Liver (tissue), 9 donors: ENCODE data around the gene DPP6. TPM values are rescaled to one million over a fixed set of nuclear protein-coding genes. Genes with fewer than 3 reads are reported as not detected.

ENCODE experiments used
- DNase-seq: peaks from one replicate; pipeline ENCODE4 v3.0.0-alpha.2; 2017; ENCODE audit warnings: low spot score
- H3K27ac ChIP-seq, 2 donors: one replicate each; pipeline ENCODE4 v1.7.0; 2013; ENCODE audit warnings: inconsistent platforms in 2 of 2, low read length in 2 of 2, control low read depth in 1 of 2, low read depth in 1 of 2, mild to moderate bottlenecking in 1 of 2
- H3K27me3 ChIP-seq, 4 donors: one replicate each; pipeline versions ENCODE4 v1.6.1 to v1.7.0; 2013; ENCODE audit warnings: low read length in 3 of 4, inconsistent platforms in 1 of 4, mild to moderate bottlenecking in 1 of 4, moderate library complexity in 1 of 4; ENCODE audit not compliant: control insufficient read depth in 4 of 4, insufficient read depth in 4 of 4
- H3K36me3 ChIP-seq, 4 donors: one replicate each; pipeline versions ENCODE4 v1.6.1 to v1.7.0; 2013; ENCODE audit warnings: low read length in 3 of 4, mild to moderate bottlenecking in 3 of 4, low read depth in 1 of 4, moderate library complexity in 1 of 4; ENCODE audit not compliant: control insufficient read depth in 4 of 4, insufficient read depth in 3 of 4
- H3K4me1 ChIP-seq, 4 donors: one replicate each; pipeline versions ENCODE4 v1.6.1 to v1.7.0; 2013; ENCODE audit warnings: low read length in 3 of 4, mild to moderate bottlenecking in 3 of 4, moderate library complexity in 1 of 4; ENCODE audit not compliant: control insufficient read depth in 4 of 4, insufficient read depth in 4 of 4
- H3K4me3 ChIP-seq, 3 donors: one replicate each; pipeline versions ENCODE4 v1.6.1 to v1.7.0; 2013; ENCODE audit warnings: low read length in 3 of 3, control low read depth in 1 of 3, low read depth in 1 of 3, mild to moderate bottlenecking in 1 of 3
- H3K9ac ChIP-seq, 2 donors: one replicate each; pipeline ENCODE4 v1.7.0; 2013; ENCODE audit warnings: low read length in 2 of 2, mild to moderate bottlenecking in 2 of 2, moderate library complexity in 2 of 2, control low read depth in 1 of 2, low read depth in 1 of 2
- H3K9me3 ChIP-seq, 4 donors: one replicate each; pipeline versions ENCODE4 v1.6.1 to v1.7.0; 2013; ENCODE audit warnings: low read length in 3 of 4; ENCODE audit not compliant: control insufficient read depth in 4 of 4
- EGR1 ChIP-seq, 2 donors: IDR thresholded peaks; 2 replicates each; pipeline ENCODE4 v1.6.1; 2016 to 2018; ENCODE audit warnings: antibody characterized with exemption in 2 of 2, low read depth in 2 of 2
- FOXA2 ChIP-seq: IDR thresholded peaks from 2 replicates; pipeline ENCODE4 v1.6.1; 2016; ENCODE audit warnings: antibody characterized with exemption
- GABPA ChIP-seq, 2 donors: IDR thresholded peaks in 1 of 2; conservative IDR thresholded peaks in 1 of 2; 2 replicates each; pipeline ENCODE4 v1.6.1; 2016; ENCODE audit warnings: antibody characterized with exemption in 2 of 2, mild to moderate bottlenecking in 1 of 2, moderate library complexity in 1 of 2
- HNF4A ChIP-seq, 2 donors: conservative IDR thresholded peaks; 2 replicates each; pipeline ENCODE4 v1.6.1; 2016; ENCODE audit warnings: antibody characterized with exemption in 2 of 2, mild to moderate bottlenecking in 2 of 2
- HNF4G ChIP-seq: IDR thresholded peaks from 2 replicates; pipeline ENCODE4 v1.6.1; 2016; ENCODE audit warnings: antibody characterized with exemption
- JUND ChIP-seq, 2 donors: IDR thresholded peaks; 2 replicates each; pipeline ENCODE4 v1.6.1; 2016; ENCODE audit warnings: antibody characterized with exemption in 2 of 2
- NR2F2 ChIP-seq: IDR thresholded peaks from 2 replicates; pipeline ENCODE4 v1.6.1; 2016; ENCODE audit warnings: antibody characterized with exemption
- RAD21 ChIP-seq, 2 donors: IDR thresholded peaks; 2 replicates each; pipeline ENCODE4 v1.6.1; 2016; ENCODE audit warnings: antibody characterized with exemption in 2 of 2, mild to moderate bottlenecking in 2 of 2
- RXRA ChIP-seq, 2 donors: IDR thresholded peaks; 2 replicates each; pipeline ENCODE4 v1.6.1; 2017 to 2018; ENCODE audit warnings: antibody characterized with exemption in 2 of 2, mild to moderate bottlenecking in 1 of 2
- SP1 ChIP-seq: IDR thresholded peaks from 2 replicates; pipeline ENCODE4 v1.6.1; 2018; ENCODE audit warnings: antibody characterized with exemption, mild to moderate bottlenecking
- TAF1 ChIP-seq: conservative IDR thresholded peaks from 2 replicates; pipeline ENCODE4 v1.6.1; 2016; ENCODE audit warnings: antibody characterized with exemption, mild to moderate bottlenecking
- YY1 ChIP-seq: IDR thresholded peaks from 2 replicates; pipeline ENCODE4 v1.6.1; 2016; ENCODE audit warnings: antibody characterized with exemption, mild to moderate bottlenecking
- WGBS: extraction: QIAGEN DNeasy Blood & Tissue Kit; methylation state at CpG from one replicate; pipeline ENCODE4 v1.1.7; 2013; 5-methylcytosine and 5-hydroxymethylcytosine counted together
- polyA plus RNA-seq, 2 donors: library from polyadenylated mRNA; stranded (reverse) in 1 of 2; unstranded in 1 of 2; fragments of 200-250 nt in 1 of 2; fragments of >200 nt in 1 of 2; fragmentation: Nextera tagmentation in 1 of 2; extraction: Ambion mirVana in 1 of 2; gene quantifications; one replicate each; pipeline versions ENCODE4 v1.2.1 to v1.2.3, GENCODE V29; 2013 to 2015
- total RNA-seq, 2 donors: library from RNA; depleted of rRNA; stranded (reverse); fragments of >200 nt; gene quantifications; one replicate each; pipeline ENCODE4 v1.2.3, GENCODE V29; 2014
- TF ChIP-seq, protein P1 (sequence below): IDR thresholded peaks from 2 replicates; pipeline ENCODE4 v1.6.1; 2016; ENCODE audit warnings: antibody characterized with exemption
- TF ChIP-seq, protein P2 (sequence below): IDR thresholded peaks from 2 replicates; pipeline ENCODE4 v1.6.1; 2016; ENCODE audit warnings: antibody characterized with exemption
- TF ChIP-seq, protein P3 (sequence below): IDR thresholded peaks from 2 replicates; pipeline ENCODE4 v1.6.1; 2016; ENCODE audit warnings: antibody characterized with exemption, mild to moderate bottlenecking
- TF ChIP-seq, protein P4 (sequence below): IDR thresholded peaks from 2 replicates; pipeline ENCODE4 v1.6.1; 2016; ENCODE audit warnings: antibody characterized with exemption
- donor health status: healthy.
- donor health status: healthy.
- donor health status: healthy.
- donor health status: healthy.
- donor health status: healthy.

Gene DPP6
- total and polyA plus RNA-seq, 4 donors: 0.01 TPM; not detected in 3

DNA sequence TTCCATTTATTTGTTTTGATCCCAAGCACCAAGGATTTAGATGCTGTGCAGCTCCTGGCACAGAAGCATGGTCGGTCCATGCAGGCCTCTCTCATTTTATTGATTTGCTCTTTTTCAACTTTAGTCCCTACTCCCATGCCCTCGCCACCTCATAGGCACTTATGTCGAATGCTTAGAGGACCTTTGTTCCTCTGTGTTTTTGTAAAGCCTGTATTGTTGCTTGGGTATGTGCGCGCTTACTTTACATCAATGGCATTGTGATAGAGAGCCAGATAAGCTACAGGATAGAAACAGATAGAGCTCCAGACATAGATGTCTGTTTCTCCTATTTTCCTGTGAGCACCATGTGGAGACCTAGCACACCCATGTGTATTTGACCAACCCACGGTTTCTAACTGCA is 725.7 kb downstream of the DPP6 start (continued):
- TF ChIP-seq NR2F2: no peak
- TF ChIP-seq HNF4G: no peak

DNA sequence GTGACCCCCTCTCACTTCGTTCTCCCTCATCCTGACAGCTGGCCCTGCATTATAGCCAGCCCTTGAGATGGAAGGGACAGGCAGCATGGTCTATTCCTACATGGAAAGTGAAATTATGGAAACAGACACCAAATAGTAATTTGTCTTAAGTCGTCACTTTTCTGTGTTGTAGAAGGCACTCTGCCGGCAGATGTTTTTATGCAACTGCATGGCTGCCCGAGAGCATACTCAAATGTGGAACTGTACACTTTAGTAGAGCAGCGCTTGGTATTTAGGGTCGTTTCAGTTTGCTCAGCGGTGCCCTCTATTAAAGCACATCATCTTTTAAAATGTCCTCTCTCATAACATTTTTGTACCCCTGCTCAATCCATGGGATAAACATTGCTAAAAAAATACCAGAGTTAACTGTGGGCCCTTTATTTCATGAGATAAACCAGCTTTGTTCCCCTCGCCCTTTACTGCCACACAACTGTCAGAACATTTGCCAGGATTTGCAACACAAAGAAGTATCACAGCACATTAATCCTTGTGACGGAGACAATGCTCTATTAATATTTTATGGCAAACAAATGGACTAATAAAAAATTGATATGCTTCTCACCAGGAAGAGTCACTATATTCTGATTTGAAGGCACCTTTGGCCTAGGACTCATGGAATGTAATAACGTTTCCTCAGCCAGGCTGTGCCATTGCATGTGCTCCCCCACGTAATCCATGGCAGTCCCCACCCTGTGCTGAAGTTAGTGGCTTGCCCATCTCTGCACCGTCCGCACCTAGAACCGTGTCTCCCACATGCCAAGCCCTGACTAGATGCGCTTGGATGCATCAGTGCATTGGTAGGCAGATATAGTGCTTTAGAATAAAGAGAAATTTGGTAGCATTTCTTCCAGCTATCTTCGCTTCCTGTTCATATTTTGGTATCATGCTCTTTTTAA is 729.4 kb downstream of the DPP6 start:
- no peak overlapping the region for H3K9ac ChIP-seq
- H3K4me3 ChIP-seq: no peak overlapping the region
- TF ChIP-seq, protein P1, sequence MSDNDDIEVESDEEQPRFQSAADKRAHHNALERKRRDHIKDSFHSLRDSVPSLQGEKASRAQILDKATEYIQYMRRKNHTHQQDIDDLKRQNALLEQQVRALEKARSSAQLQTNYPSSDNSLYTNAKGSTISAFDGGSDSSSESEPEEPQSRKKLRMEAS: no peak
- no peak for TF ChIP-seq HNF4A (conservative IDR thresholded peaks at IDR 0.05)
- TF ChIP-seq, protein P2, sequence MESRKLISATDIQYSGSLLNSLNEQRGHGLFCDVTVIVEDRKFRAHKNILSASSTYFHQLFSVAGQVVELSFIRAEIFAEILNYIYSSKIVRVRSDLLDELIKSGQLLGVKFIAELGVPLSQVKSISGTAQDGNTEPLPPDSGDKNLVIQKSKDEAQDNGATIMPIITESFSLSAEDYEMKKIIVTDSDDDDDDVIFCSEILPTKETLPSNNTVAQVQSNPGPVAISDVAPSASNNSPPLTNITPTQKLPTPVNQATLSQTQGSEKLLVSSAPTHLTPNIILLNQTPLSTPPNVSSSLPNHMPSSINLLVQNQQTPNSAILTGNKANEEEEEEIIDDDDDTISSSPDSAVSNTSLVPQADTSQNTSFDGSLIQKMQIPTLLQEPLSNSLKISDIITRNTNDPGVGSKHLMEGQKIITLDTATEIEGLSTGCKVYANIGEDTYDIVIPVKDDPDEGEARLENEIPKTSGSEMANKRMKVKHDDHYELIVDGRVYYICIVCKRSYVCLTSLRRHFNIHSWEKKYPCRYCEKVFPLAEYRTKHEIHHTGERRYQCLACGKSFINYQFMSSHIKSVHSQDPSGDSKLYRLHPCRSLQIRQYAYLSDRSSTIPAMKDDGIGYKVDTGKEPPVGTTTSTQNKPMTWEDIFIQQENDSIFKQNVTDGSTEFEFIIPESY: no peak
- TF ChIP-seq HNF4G: no peak
- no peak for TF ChIP-seq YY1
- no peak for TF ChIP-seq TAF1
- no peak for TF ChIP-seq FOXA2
- WGBS: 78% methylated on average over 16 of the region's 16 CpGs
- peaks cover 0 to 3% (median 0%) of the 10 kb centered on the region in 4 donors for H3K27me3 ChIP-seq
- no peak for DNase-seq
- H3K4me1 ChIP-seq: no peaks in the 10 kb centered on the region
- no peak overlapping the region for H3K27ac ChIP-seq
- no peaks in the 10 kb centered on the region for H3K36me3 ChIP-seq
- H3K9me3 ChIP-seq: peaks cover 0 to 12% (median 3%) of the 10 kb centered on the region in 4 donors

DNA sequence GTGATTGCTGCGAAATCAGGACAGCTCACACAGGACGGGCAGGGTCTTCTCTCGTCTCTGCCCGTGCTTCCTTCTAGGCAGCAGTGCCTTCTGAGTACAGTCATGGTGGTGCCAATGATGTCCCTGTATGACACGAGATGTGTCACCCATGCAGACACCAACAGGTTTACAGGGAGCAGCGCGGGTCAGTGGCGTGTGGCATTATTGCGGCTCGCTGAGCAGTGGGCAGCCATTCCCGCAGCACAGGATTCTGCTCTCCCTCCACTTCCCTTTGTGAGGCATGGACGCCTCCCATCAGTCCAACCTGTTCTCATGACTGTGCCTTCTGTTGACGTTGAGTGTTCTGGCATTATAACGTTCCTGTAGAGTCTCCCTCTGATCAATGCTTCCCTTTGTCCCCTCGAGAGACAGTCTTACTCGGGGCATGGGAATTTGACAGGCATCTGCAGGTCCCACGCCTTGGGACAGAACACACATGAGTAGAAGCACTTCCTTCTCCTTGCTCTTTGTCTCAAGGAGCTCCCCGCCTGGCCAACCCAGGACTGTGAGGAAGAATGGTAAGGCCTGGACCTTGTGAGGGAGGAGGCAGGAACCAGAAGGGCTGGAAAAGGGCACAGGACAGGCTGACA is 731.2 kb downstream of the DPP6 start:
- Histone ChIP-seq H3K4me3 (no peak overlapping the region), H3K36me3 (no peaks in the 10 kb centered on the region), H3K9me3 (peaks cover 1 to 12% (median 3%) of the 10 kb centered on the region in 4 donors), H3K9ac (no peak overlapping the region), H3K27me3 (peaks cover 0 to 3% (median 0%) of the 10 kb centered on the region in 4 donors), H3K4me1 (no peaks in the 10 kb centered on the region), H3K27ac (no peak overlapping the region)
- TF ChIP-seq GABPA (IDR thresholded peaks at IDR 0.05 in 1 of 2, conservative IDR thresholded peaks at IDR 0.05 in 1 of 2) (no peak), NR2F2 (no peak), HNF4A (conservative IDR thresholded peaks at IDR 0.05) (no peak), TAF1 (no peak), SP1 (no peak), JUND (IDR thresholded peaks at IDR 0.05) (no peak), EGR1 (IDR thresholded peaks at IDR 0.05; ENCODE audit: low read depth in 2 of 2) (no peak), YY1 (no peak), RAD21 (IDR thresholded peaks at IDR 0.05) (no peak), RXRA (IDR thresholded peaks at IDR 0.05) (no peak)
- TF ChIP-seq, protein P2: no peak
- TF ChIP-seq, protein P3, sequence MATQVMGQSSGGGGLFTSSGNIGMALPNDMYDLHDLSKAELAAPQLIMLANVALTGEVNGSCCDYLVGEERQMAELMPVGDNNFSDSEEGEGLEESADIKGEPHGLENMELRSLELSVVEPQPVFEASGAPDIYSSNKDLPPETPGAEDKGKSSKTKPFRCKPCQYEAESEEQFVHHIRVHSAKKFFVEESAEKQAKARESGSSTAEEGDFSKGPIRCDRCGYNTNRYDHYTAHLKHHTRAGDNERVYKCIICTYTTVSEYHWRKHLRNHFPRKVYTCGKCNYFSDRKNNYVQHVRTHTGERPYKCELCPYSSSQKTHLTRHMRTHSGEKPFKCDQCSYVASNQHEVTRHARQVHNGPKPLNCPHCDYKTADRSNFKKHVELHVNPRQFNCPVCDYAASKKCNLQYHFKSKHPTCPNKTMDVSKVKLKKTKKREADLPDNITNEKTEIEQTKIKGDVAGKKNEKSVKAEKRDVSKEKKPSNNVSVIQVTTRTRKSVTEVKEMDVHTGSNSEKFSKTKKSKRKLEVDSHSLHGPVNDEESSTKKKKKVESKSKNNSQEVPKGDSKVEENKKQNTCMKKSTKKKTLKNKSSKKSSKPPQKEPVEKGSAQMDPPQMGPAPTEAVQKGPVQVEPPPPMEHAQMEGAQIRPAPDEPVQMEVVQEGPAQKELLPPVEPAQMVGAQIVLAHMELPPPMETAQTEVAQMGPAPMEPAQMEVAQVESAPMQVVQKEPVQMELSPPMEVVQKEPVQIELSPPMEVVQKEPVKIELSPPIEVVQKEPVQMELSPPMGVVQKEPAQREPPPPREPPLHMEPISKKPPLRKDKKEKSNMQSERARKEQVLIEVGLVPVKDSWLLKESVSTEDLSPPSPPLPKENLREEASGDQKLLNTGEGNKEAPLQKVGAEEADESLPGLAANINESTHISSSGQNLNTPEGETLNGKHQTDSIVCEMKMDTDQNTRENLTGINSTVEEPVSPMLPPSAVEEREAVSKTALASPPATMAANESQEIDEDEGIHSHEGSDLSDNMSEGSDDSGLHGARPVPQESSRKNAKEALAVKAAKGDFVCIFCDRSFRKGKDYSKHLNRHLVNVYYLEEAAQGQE: no peak
- TF ChIP-seq, protein P1: no peak
- TF ChIP-seq, protein P4, sequence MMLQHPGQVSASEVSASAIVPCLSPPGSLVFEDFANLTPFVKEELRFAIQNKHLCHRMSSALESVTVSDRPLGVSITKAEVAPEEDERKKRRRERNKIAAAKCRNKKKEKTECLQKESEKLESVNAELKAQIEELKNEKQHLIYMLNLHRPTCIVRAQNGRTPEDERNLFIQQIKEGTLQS: no peak
- WGBS: 75% methylated on average over 18 of the region's 18 CpGs
- DNase-seq: no peak
